Stimulated activated CD8-positive, alpha-beta memory T cell treated with anti-CD3 and anti-CD28 coated beads, Interleukin-15, amount 100 ng/mL, for 48 hours (primary cell): Measurements from ENCODE around the gene PAPPA.

Source experiments
- DNase-seq, 2 donors: peaks; one replicate each; pipeline ENCODE4 v3.0.0-alpha.2; 2020; ENCODE audit warnings: low read depth in 2 of 2

Gene PAPPA

DNA sequence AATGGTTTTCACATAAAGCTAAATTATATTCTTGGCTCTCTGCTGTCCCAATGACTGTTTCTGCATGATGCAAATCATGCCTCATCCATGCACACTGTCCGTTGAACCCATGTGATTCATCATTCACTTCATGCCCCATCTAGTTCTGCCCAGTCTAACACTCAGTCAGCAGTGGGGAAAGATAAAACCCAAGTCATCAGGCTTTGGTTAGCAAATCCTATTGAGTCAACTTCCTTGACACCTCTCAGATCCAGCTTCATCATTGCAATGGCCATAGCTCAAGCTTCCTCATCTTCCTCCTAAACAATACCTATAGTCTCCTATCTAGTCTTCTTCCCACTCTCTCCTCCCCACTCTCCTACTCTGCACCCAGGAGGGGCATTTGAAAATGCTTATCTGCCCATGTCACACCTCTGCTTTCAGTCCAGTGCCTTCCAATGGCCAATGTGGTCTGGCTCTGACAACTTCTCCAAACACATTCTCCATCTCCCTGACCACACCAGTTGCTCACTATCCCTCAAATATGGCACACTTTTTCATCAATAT is 267.5 kb downstream of the PAPPA start:
- DNase-seq, result no peak

DNA sequence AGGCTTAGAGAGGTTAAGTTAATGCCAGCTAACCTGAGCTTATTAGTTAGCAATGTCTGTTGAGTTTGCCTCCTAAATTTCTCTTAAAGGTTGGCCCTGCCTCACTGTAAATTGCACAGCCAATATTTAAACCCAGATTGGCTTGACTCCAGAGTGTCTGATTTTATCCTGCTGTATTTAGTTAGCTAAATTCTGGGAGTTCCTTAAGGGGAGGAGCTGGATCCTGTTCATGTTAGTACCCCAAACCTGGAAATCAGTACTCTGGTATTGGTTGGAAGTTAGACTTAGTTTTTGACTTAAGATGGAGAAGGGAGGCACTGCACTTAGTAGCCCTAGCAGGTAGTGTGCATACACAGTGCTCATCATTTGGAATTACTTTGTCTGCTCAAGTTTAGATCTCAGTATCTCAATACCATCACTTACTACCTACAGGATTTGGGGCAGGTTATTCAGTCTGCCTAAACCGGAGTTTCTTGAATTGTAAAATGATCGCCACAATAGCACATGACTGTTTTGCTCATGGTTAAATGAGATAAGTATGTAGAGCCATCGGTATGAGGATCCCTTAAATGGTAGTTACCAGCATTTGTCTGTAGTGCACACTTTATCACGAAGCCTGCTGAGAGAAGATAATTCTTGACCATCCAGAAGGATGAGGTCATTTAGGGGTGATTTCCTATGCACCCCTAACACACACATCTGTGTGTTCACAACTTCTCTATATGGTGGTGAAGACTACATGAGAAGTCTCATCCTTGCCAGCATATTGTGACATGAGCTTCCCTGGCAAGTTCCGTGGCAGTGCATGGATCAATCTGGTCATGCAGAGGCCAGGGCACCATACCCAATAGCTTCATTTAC is 268.8 kb downstream of the PAPPA start:
- DNase-seq, result no peak

DNA sequence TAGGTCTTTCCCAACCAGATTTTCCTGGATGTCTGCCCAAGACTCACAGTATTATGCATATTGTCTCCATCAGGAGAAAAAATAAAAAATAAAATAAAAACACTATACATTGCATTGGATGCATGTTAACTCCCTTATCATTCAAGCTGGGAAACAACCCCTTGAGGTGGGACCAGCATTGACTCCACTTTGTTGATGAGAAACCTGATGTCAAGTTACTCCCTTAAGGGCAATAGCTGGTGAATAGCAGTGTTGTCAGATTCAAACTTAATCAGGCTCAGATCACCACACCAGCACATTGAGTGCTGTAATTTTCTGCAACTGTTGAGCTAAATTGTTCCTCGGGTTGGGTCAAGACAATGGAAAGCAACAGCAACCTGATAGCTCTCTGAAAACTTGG is 269.6 kb downstream of the PAPPA start:
- no peak for DNase-seq

DNA sequence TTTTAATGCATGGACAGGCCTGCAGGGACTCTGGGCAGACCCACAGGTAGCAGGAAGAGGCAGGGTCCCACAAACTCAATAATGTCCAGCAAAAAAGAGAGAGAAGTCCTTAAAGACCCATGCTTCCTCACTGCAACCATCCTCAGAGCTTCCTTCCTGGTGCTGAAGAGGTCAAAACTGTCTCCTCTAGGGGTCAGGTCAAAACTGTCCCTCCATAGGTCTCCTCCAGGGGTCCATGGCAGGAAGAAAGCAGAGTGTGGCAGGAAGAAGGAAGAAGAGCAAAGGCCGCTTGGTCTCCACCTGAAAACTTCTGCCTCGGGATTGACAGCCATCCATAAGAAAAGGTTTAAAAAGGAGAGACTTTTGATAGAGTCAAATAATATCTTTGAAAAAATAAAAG is 271.7 kb downstream of the PAPPA start:
- DNase-seq, result no peak

DNA sequence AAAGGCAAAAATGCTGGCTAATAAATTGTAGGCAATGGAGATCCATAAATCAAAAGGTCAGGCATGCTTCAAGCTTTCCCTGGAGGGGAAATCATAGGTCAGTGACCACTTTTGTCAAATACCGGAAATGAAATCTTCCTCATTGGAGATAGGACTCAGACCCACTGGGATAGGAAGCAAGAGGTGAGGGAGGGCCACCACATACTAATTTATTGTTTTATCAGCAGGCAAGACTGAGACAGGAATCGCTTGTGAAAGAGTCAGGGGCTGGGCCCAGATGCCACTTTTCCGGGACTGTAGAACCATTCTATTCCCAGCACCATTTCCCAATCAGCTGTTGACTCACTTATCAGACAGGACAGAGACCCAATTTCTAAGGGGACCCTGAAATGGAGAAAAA is 277.3 kb downstream of the PAPPA start:
- no peak for DNase-seq

DNA sequence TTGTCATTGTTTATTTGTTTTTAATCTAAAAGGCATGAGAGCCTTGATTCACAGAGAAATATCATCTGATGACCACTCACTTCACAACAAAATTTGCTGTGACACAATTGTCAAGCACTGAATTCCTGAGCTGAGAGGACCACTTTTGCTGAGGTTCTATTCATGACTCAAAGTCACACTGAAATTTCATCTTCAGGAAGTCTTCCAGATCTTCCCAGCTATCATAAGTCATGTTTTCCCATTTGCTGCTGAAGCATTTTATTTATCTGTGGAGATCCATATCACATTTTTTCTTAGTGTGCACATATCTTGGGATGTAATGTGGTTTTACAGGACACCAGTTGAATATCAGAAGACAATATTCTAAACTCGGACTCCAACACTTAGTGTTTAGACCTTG is 278.5 kb downstream of the PAPPA start:
- no peak for DNase-seq

DNA sequence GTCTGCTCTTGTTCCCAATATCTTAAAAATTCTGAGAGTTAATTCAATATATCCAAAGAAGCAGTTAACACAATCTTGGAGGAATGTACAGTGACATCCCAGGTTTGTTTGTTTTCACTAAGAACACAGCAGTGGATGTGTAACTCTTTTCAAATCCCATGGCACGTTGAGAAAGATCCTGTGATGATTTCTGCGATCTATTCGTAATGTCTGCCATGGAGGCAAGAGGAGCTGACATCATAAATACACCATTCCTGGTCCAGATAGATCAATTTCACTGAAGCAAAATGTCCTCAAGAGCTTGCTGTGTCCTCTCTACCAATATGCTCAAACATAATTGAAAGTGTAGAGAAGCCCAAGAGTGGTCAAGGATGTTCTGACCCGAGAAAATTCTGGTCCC is 280.7 kb downstream of the PAPPA start:
- no peak for DNase-seq

DNA sequence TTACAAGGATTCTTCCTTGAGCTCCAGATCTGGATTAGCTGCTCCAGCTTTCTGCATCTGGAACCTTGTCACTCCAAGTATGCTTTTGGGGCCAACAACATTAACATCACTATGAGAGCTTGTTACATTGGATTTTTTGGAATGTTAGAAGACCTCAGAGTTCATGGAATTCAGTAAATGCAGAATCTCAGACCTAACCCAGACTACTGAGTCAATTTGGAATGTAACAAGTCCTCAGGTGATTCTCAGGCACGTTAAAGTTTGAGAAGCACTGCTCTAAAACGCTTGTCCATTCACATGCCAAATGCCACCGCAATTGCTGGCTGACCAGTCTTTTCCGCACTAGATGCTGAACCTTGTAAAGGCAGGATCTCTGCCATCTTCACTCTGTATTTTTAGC is 282.1 kb downstream of the PAPPA start:
- no peak for DNase-seq

DNA sequence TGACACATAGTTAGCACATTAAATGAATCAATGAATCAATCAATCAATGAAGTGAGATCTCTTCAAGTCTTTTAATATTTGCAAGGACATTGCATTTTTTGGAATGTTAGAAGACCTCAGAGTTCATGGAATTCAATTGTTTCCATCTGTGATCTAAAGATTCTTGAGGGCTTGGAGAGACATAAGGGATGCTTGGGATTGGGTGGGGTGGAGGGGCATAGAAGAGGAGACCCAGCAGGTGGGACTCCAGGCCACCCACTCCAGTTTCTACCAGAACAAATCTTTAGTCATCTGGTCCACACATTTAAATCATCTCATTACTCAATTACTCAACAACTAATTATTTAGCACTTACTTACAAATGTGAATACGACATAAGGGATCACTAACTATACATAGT is 282.5 kb downstream of the PAPPA start:
- no peak for DNase-seq

DNA sequence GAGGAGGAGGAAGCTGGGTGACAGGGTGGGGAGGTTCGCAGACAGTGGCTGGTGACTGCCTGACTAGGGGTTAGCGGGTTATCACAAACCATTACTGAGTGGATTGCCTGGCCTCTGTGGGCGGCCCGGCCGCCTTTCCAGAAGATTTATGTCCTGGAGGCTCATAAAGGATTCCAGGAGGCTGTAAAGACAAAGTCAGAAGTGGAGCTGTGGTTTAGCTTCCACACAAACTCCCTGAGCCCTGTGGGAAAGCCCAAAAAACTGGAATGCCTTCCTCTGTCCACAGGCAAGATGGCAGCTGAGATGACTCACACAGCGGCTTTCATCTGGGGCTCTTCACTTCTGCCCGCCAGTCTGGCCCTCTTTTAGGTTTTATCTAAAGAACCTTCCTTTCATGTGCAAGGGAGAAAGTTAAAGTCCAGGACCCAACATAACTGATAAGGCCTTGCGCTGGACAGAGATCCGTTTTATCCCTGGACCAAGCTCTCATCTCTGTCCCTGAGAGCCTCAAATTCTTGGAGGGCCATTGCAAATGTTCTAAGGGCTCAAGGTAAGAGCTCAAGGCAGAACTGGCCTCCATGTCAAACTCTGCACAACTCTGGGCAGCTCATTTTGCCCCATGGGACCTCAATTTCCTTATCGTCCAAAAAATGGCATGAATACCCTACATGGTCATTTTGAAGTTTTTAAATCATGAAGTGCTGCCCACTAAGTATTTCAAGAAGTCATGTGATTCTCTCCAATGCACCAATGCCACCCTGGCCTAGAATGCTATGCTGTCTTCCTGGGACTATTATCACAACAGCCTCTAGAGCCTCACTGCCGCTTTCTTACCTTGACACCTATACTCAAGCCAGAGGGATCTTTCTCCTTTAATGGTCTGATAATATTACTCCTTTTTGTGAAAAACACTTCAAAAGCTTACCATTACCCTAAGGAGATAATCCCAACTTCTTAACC is 284.1 kb downstream of the PAPPA start:
- DNase-seq, result no peak

DNA sequence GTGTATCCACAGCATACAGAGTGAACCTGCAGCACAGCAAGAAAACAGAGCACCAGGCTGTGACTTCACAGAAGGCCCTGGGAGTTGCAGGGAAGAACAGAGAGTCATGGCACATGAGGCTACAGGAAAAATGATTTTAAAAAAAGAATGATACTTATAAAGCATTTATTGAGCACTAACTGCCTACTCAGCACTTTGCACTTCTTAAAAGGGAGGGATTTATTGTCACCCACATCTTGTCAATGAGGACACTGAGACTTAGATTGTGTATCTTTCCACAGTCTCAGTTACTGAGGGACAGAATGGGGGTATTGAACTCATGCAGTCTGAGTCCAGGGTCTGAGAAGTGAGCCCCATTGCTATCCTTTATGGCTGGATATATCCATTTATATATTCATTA is 288.9 kb downstream of the PAPPA start:
- no peak for DNase-seq

DNA sequence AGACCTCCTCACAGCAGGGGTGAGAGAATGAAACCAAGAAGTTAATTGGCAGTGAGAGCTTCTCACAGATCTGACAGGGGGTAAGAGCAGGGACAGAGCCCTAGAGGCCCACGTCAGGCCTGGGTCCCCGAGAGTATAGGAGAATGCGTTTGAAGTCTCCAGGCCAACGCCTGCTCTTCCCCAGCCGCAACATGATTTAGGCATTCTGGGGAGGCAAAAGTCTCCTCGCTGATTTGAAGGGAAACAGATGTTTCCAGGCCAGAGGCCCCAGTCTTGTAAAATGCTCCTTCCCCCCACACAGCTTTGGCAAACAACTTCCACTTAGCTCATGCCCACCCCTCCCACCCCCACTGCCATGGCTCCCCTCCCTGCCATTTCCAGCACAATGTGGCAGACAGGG is 294.3 kb downstream of the PAPPA start:
- DNase-seq, result no peak

DNA sequence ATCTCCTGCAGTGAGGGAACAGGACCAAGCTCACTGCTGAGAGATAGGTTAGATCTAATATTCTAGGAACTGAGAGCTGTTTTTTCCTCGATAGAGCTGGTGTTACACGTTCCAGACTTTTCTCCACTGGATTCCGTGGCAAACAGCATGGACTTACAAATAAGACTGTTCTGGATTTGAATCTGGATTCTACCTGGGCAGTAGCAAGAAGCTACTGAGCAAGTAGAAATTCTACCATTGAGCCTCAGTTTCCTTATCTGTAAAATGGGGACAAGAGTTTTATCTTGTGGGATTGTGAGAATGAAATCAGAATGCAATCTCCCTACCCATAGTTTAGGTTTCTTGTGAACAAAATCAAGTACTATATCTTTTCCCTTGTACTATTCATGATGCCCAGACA is 294.8 kb downstream of the PAPPA start:
- DNase-seq, result no peak

DNA sequence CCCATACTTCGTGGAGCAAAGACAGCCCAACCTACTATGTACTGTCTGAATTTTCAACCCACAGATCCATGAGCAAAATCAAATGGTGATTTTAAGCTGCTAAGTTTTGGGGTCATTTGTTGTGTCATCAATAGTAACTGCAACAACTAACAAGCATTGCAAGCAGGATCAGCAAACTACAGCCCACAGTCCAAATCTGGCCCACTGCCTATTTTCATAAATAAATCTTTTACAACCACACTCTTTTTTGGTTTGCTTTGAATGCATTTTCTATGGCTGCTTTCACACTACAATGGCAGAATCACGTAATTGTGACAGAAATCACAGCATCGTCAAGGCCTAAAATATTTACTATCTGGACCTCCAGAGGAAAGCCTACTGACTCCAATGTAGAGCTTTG is 296.4 kb downstream of the PAPPA start:
- DNase-seq, result no peak

DNA sequence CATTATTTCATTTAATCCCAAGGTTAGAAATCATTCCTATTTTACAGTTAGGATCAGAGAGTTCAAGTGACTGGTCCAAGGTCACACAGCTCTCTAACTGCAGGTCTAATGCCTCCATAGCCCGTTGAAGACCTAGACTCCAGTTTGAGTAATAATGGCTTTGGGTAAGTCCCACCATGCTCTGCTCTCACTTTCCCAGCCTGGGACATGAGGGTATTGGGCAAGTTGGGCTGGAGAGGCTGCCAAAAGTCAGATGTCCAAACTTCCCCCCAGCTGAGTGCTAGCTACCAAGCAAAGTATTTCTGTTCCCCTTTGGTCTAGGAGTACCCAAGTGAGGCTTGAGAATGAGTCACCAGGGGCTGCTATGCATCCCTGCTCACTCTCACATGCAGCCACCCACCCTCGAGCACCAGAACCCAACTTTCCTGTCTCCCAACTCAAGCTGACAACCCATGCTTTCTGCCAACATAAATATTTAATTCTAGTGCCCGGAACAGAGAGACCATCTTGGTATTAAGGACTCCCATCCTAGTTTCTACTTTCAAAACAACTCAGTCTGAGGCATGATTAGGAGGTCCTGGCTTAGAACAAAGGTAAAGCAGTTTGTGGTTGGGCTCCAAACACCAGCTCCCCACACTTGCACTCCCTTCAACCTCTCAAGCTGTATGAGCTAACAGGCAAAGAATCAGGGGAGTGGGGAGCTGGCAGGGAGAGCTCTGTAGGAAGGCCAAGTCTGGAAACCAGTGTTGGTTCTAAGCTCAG is 297.0 kb downstream of the PAPPA start:
- DNase-seq, result no peak

DNA sequence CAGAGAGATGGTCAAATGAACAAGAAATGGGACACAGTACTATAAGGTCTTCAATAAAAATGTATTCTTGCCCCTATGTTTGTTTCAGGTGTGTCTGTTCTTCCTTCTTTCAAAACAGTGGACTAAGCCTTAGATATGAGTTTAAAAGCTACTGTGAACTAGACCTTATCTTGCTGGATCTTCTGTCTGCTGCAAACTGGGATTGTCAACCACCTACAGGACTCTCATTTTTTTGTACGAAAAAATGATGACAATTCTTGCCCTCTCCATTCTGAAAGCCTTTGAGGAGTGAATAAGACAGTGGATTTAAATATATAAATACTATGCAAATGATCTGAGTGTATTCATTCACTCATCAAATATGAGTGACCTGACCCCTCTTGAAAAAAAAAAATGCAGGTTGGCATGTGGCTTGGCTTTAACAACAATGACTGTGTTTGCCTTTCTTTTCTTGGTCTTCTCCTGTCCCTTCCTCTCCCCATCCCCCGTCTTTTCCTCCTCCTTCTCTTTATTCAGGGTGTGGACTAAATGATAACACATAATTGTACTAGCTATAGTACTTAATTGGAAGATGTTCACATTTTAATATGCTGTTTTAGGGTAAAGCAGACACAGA is 298.0 kb downstream of the PAPPA start:
- no peak for DNase-seq
